ENCODE results near the gene SERF2.
"Not testable (repeated sequence)": the region's sequence is repeated elsewhere in the genome, so short reads cannot be mapped to it uniquely, and the experiment has no call there.

SERF2 gene

GRCh38 chr15:43794269-43795037 lies 2.3 kb downstream of the SERF2 start:
- no peak for DNase-seq

- DNase-seq = no peak
Observed at GRCh38 chr15:43795197-43795596, 3.1 kb downstream of the SERF2 start.

DNA sequence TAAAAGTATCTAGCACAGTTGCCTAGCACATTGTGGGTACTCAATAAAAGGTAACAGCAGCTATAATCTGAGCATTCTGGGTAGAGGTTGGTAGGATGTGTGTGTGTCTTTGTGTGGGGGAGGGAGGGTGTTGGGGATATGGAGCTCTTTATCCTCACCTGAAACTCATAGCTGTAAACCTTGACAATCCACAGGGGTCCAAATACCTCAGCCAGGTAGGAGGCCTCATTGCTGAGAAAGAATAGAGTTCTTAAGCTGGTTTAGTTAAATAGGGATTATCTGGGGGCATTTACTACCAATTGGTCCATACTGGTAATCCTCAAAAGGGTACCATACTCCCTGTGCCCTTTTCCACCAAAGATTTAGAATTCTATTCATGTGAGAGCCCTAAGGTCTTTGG lies 3.9 kb downstream of the SERF2 start:
- no peak for DNase-seq

DNA sequence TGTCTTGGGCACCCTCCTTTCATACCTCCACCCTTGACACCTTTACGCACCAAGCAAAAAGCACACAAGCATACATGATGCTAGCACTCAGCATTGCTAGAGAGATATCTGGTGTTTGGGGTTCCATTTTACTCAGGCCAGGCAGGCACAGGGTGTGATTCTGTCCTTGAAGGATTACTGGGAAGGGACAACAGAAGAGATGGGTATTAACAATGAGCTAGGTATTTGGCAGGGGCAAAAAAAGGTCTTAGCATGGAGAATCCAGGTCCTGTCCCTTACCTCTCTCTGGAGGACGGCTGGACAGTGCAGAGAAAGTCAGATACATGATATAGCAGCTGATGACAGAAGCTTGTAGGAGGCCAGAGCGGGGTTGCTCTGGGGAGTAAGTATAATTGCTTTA lies 4.4 kb downstream of the SERF2 start:
- no peak for DNase-seq

DNA sequence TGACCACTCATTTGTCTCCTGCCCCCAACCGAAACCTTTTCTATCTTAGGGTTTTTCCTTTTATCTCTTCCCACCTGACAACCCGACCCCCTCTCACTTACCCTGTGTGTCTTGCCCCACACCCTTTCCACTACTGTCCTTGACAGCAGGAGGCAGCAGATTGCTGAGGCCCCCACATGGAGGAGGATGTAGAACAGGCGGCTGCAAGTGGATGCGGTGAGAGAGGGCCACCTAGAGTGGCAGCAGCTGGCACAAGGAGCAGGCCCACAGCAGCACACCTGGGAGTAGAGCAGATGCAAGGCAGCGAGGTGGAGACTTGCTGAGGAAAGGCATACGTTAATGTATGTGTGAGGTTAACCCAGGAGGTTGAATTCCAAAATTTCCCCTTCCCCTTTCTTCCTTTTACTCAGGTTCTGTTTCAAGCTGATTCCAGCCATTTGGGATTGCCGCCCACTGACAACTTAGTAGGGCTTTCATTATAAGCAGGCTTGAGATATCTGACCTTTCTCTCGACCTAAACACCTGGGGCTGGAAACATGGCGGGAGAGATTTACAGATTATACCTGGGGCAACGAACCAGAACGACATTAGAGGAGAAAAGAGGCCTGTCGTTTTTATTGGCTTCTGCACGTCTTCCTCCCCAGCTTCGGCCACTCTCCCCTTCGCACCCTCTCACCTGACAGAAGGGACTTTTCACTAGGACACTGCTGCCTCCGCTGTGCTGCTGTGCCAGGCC lies 7.3 kb downstream of the SERF2 start:
- no peak for DNase-seq

DNA sequence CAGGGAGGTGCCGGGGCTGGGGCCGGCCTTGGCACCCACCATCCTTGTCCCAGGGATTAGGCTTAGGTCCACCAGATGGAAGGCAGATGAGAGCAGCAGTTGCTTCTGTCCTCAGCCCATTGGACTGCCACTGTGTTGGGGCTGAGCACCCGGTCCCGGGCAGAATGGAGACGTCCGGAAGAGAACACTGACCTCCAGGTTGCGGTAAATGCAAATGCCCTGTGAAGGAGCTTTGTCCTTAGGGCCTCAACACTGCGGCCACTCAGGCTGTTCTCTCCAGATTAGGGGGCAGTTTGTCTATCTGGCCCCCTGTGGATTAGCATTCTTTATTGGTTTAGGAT lies 7.8 kb downstream of the SERF2 start, which contains the start of gene SERINC4:
Gene SERINC4, minus strand, starts transcription at position 276 of the 341 bp plus-strand sequence. Its CDS starts 234 bp downstream, at position 42.
- no peak for DNase-seq

GRCh38 chr15:43800286-43801141 lies 8.4 kb downstream of the SERF2 start, which contains the start of gene HYPK:
HYPK (plus strand) TSS chr15:43800599; CDS start chr15:43800623, 24 bp downstream.
- peak; percentile 93 for DNase-seq

- DNase-seq = not testable (repeated sequence)
Observed at GRCh38 chr15:43802676-43803075, 10.6 kb downstream of the SERF2 start.

DNA sequence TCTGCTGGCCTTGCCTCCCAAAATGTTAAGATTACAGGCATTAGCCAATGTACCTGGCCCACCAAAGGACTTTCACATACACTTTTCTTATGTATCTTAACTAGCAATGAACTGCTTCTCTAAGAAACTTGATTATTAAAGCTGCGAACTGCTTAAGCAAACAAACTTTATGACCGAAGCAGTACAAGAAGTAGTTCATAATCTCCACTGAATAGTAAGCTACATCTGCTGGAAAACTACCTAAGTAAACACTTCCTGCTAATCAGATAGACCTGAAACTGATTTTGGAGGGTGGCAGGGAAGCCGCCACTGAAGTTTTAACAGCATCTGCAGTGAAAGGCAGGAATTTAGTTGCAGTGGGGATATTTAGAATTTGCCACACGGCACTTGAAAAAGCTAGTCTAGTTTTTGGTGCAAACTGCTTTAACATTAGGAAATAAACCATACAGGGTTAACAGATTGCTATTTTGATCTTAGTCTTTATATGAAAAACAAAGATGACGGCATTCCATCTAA lies 16.4 kb downstream of the SERF2 start:
- DNase-seq = no peak

DNA sequence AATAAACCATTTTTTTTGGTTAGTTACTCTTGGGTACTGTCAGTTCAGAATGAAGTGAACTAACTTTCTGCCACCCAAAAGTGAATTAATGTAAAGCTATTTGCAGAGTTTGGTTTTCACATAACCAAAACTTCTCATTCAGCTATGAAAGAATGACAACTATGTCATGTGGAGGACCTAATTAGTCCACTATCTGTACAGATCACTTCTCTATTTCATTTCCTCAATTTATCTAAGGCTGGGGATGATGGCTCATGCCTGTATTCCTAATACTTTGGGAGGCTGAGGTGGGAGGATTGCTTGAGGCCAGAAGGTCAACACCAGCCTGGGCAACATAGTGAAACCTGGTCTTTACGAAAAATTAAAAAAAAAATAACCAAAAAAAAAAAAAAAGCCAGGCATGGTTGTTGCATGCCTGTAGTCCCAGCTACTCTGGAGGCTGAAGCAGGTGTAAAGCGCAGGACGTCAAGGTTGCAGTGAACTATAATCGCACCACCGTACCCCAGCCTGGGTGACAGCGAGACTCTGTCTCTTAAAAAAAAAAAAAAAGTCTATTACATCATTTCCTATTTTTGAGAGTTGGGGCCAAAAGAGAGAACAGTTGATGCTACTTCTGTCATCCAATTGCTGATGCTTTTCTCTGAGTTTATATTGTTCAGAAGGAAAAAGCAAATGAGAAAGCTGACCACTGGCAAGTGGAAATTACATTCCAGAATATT lies 17.0 kb downstream of the SERF2 start:
- peak; percentile 60 for DNase-seq

DNA sequence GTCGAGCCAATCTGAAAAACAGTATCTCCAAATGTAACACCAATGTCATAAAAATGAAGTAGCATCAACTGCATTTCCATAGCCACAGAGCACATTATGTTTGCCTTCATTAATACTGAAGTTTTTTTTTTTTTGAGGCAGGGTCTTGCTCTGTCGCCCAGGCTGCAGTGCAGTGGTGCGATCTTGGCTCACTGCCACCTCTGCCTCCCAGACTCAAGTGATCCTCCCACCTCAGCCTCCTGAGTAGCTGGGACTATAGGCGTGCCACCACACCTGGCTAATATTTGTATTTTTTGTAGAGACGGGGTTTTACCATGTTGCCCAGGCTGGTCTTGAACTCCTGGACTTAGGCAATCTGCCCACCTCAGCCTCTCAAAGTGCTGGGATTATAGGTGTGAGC lies 22.9 kb downstream of the SERF2 start:
- not testable (repeated sequence) for DNase-seq

- no peak for DNase-seq
Observed at GRCh38 chr15:43821505-43821904, 29.4 kb downstream of the SERF2 start.

DNA sequence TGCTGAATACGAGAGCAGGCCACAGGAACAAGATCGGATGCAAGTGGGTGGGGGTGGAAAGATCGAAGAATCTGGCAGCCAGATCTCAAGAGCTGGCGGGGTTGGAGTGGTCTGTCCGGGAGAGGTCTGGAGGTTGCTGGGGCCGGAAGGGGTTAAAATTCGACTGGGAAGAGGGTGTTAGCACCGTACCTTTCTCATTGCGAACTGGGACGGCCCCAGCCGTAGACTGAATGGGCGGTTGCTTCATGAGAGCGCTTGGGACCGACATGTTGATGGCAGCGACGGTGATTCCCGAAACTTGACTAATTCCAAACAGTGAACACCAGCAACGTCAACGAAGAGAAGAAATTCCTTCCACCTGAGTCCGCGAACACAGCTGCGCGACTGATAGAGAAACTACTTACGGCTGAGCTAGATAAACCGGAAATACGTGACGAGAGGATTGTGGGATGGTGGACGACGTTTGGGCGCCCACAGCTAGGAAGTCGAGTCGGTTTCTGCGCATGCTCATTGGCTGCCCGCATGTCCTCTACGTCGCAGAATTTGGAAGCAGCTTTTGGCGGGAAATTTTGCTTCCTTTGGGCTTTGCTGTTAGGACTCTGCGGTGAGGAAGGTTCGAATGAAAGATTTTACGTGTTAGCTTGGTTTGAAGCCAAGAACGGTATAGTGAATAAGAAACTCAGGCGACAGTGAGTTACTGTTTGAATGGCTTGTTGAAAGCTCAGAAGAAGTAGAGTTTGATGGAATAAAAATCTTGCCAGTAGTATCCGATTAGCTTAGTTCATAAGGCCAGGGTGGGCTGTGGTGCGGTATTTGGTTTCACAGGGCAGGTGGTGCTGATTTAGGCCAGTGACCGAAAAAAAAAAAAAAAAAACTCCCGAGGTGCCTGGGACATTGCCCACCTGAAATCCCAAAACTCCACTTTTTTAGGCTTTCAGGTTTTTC lies 32.5 kb downstream of the SERF2 start, which contains the start of gene MFAP1:
Gene MFAP1, minus strand, starts transcription at position 389 of the 945 bp plus-strand sequence. Its CDS starts 121 bp downstream, at position 268.
- DNase-seq = peak; percentile 95

DNA sequence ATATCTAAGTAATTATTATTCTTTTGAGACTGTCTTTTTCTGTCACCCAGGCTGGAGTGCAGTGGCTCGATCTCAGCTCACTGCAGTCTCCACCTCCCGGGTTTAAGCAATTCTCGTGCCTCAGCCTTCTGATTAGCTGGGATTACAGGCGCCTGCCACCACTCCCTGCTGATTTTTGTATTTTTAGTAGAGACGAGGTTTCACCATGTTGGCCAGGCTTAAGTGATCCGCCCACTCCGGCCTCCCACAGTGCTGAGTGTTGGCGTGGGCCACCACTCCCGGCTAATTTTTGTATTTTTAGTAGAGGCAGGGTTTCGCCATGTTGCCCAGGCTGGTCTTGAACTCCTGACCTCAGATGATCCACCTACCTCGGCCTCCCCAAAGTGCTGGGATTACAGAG lies 33.2 kb downstream of the SERF2 start:
- DNase-seq = not testable (repeated sequence)

DNA sequence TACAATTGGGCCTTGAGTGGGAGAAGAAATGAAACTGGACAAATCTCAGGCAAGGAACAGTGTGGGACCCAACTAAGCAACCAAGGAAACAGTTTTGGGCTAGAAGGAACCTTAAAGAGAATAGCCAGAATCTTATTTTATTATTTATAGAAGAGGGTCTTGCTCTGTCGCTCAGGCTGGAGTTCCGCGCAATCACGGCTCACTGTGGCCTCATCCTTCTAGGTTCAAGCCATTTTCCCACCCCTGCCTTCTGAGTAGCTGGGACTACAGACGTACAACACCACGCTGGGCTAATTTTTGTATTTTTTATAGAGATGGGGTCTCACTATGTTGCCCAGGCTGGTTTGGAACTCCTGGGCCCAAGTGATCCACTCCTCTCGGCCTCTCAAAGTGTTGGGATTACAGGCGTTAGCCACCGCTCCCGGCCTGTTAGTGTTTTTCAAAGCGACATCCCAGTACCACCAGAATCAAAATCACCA lies 33.9 kb downstream of the SERF2 start:
- DNase-seq = no peak

DNA sequence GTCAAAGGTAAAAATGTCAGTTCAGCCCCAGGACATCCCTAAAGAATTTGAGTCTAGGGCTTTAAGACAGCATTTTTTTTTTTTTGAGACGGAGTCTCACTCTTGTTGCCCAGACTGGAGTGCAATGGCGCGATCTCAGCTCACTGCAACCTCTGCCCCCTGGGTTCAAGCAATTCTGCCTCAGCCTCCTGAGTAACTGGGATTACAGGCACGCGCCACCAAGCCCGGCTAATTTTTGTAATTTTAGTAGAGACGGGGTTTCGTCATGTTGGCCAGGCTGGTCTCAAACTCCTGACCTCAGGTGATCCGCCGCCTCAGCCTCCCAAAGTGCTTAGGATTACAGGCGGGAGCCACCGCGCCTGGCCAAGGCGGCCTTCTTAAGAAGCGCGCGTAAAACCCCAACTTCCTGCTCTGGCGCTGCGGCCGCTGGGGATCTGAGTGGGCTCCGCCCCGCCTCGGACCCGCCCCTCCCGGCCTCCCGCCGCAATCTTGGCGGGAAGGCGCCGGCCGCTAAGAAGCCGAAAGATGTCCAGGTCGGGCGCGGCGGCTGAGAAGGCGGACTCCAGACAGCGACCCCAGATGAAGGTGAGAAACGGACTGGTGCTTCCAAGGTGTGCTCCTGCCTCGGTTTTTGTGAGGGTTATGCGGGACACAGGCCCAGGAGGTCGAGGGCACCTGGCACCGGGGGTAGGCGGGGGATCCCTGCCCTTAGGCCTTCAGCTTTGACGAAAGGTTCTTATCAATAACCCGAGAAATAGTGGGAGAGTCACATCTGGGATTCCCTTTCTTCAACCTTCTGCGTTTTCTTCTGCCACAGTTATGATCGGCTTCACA lies 34.6 kb downstream of the SERF2 start, which contains the start of gene WDR76:
Gene WDR76, plus strand, starts transcription at position 495 of the 834 bp plus-strand sequence. Its CDS starts 31 bp downstream, at position 526.
- DNase-seq = peak; percentile 69

DNA sequence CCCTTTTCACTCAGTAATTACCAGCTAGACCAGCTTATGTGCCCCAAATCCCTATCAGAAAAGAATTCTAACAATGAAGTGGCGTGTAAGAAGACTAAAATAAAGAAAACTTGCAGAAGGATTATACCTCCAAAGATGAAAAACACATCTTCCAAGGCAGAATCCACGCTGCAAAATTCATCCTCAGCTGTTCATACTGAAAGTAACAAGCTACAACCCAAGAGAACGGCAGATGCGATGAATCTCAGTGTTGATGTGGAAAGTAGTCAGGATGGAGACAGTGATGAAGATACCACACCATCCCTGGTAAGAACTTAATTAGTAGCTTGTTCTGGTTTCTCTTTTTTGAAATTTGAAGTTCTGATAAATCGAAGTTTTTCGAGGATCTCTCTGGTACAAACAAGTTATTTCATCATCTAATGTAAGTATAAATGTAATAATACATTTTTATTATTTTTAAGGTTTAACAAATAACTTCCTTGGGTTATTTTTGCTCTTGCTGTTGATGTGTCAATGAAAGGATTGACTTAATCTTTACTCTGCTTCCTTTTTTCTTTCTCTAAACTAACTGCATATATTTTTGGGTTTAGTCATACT lies 36.0 kb downstream of the SERF2 start:
- no peak for DNase-seq

- DNase-seq = not testable (repeated sequence)
Observed at GRCh38 chr15:43829951-43830540, 37.9 kb downstream of the SERF2 start.

Measured in CD4-positive, alpha-beta T cell treated with Interferon gamma for 1 hour (primary cell).